B cell (primary cell): ENCODE measurements around the gene IFI44L. TPM values are rescaled to one million over a fixed set of nuclear protein-coding genes. Genes with fewer than 3 reads are reported as not detected.
A peak's percentile ranks its signal among the peaks of the same experiment; 100 is the strongest.

ENCODE experiments used
- ATAC-seq: fragments of 200-7000 bp; cut with Tn5 transposase; one replicate; pipeline ENCODE4 v1.10.0; 2021; ENCODE audit warnings: low read depth, mild to moderate bottlenecking, moderate number of reproducible peaks, moderate library complexity
- CTCF ChIA-PET: fragments of 350-600 bp; sonication (Branson Sonifier 250); formaldehyde crosslinking; loops from one replicate; lab custom pipeline; 2021; ENCODE audit warnings: antibody characterized with exemption, inconsistent platforms; lab: Charles Lee
- POLR2A ChIA-PET: fragments of 350-600 bp; sonication (Branson Sonifier 250); formaldehyde crosslinking; loops from one replicate; lab custom pipeline; 2021; ENCODE audit warnings: antibody characterized with exemption; lab: Charles Lee
- DNase-seq: peaks from one replicate; pipeline ENCODE4 v3.0.0; 2013
- H2AFZ ChIP-seq: 2 replicates; pipeline ENCODE4 v1.6.1; 2012; ENCODE audit warnings: mild to moderate bottlenecking, low read depth, low read length; ENCODE audit not compliant: insufficient read depth, poor library complexity, severe bottlenecking
- H3K27ac ChIP-seq, 2 donors: 1 replicate in 1 of 2; 2 replicates in 1 of 2; pipeline ENCODE4 v1.5.1; 2012 to 2013; ENCODE audit warnings: low read length in 2 of 2, mild to moderate bottlenecking in 2 of 2, moderate library complexity in 1 of 2
- H3K27me3 ChIP-seq, 4 experiments: fragments of 200-600 bp in 1 of 4; sonication (generic) in 1 of 4; replicated peaks in 1 of 4; 1 replicate in 2 of 4; 2 replicates in 2 of 4; pipeline versions ENCODE4 v1.6.1 to v1.7.0; 2013 to 2016; ENCODE audit warnings: low read length in 3 of 4, mild to moderate bottlenecking in 2 of 4, mixed read lengths in 1 of 4, moderate library complexity in 1 of 4; ENCODE audit not compliant: insufficient read depth in 4 of 4, control insufficient read depth in 3 of 4; ENCODE audit errors: control extremely low read depth in 1 of 4
- H3K36me3 ChIP-seq, 2 experiments: replicated peaks in 1 of 2; 1 replicate in 1 of 2; 2 replicates in 1 of 2; pipeline versions ENCODE4 v1.6.1 to v1.7.1; 2013; ENCODE audit warnings: low read length in 1 of 2; ENCODE audit not compliant: insufficient read depth in 2 of 2, control insufficient read depth in 1 of 2; ENCODE audit errors: control extremely low read depth in 1 of 2, extremely low read depth in 1 of 2
- H3K4me1 ChIP-seq, 2 donors: fragments of 200-600 bp in 1 of 2; sonication (generic) in 1 of 2; 1 replicate in 1 of 2; 2 replicates in 1 of 2; pipeline versions ENCODE4 v1.5.1 to v1.6.1; 2013 to 2017; ENCODE audit warnings: low read length in 2 of 2; ENCODE audit not compliant: control insufficient read depth in 2 of 2, insufficient read depth in 2 of 2
- H3K4me2 ChIP-seq: replicated peaks from 2 replicates; pipeline ENCODE3; 2012; ENCODE audit warnings: mild to moderate bottlenecking, low read depth, low read length; ENCODE audit not compliant: poor library complexity, severe bottlenecking
- H3K4me3 ChIP-seq, 5 experiments: fragments of 200-600 bp in 1 of 5; sonication (generic) in 1 of 5; 1 replicate in 3 of 5; 2 replicates in 2 of 5; pipeline versions ENCODE4 v1.5.1 to v1.7.0; 2011 to 2016; ENCODE audit warnings: low read length in 4 of 5, mild to moderate bottlenecking in 4 of 5, low read depth in 2 of 5, control low read depth in 1 of 5, moderate library complexity in 1 of 5; ENCODE audit not compliant: insufficient read depth in 1 of 5; ENCODE audit errors: control extremely low read depth in 1 of 5, extremely low read depth in 1 of 5
- H3K79me2 ChIP-seq: fragments of 200-600 bp; sonication (generic); one replicate; pipeline ENCODE4 v1.6.0; 2016; ENCODE audit warnings: low read length; ENCODE audit not compliant: control insufficient read depth, insufficient read depth
- H3K9ac ChIP-seq: fragments of 200-600 bp; sonication (generic); 2 replicates; pipeline ENCODE4 v1.6.1; 2017; ENCODE audit warnings: mild to moderate bottlenecking, low read length, moderate library complexity
- H3K9me3 ChIP-seq, 3 donors: one replicate each; pipeline versions ENCODE4 v1.6.1 to v1.7.1; 2013; ENCODE audit warnings: low read length in 2 of 3; ENCODE audit not compliant: control insufficient read depth in 2 of 3, insufficient read depth in 1 of 3; ENCODE audit errors: control extremely low read depth in 1 of 3
- H4K20me1 ChIP-seq: 2 replicates; pipeline ENCODE4 v1.6.0; 2012; ENCODE audit warnings: mild to moderate bottlenecking, low read length; ENCODE audit not compliant: insufficient read depth, control insufficient read depth, poor library complexity, severe bottlenecking
- H3K27ac Mint-ChIP-seq: one replicate; pipeline ENCODE4 v1.8.0; 2021; ENCODE audit warnings: mixed read lengths
- H3K27me3 Mint-ChIP-seq: one replicate; pipeline ENCODE4 v1.8.0; 2021; ENCODE audit warnings: mixed read lengths
- H3K4me1 Mint-ChIP-seq: one replicate; pipeline ENCODE4 v1.8.0; 2021; ENCODE audit warnings: mixed read lengths
- H3K4me3 Mint-ChIP-seq: one replicate; pipeline ENCODE4 v1.8.0; 2021; ENCODE audit warnings: mixed read lengths
- H3K9me3 Mint-ChIP-seq: one replicate; pipeline ENCODE4 v1.8.0; 2022; ENCODE audit warnings: mixed read lengths; ENCODE audit not compliant: insufficient read depth
- EZH2 ChIP-seq: IDR thresholded peaks from 2 replicates; pipeline ENCODE4 v1.6.1; 2012; ENCODE audit warnings: borderline replicate concordance, low read depth, mild to moderate bottlenecking, moderate library complexity, low read length; ENCODE audit not compliant: insufficient read depth, poor library complexity, severe bottlenecking
- WGBS: methylation state at CpG from one replicate; pipeline ENCODE4 v1.1.5; 2013; ENCODE audit warnings: missing lambda C conversion rate; ENCODE audit not compliant: insufficient coverage; 5-methylcytosine and 5-hydroxymethylcytosine counted together
- intact Hi-C: fragments of 100-400 bp; cut with micrococcal nuclease; formaldehyde crosslinking; loops from one replicate; pipeline ENCODE4 v1.10.0; 2022
- polyA plus RNA-seq: library from polyadenylated mRNA; depleted of rRNA; stranded (reverse); fragments of >200 nt; gene quantifications from 2 replicates; pipeline ENCODE4 v1.2.3, GENCODE V29; 2012
- total RNA-seq, 2 donors: library from RNA; stranded (reverse); fragments of 120-200 nt in 1 of 2; gene quantifications; 1 replicate in 1 of 2; 2 replicates in 1 of 2; pipeline versions ENCODE4 v1.2.3 to v1.2.4, GENCODE V29; 2013 to 2022
- TF ChIP-seq, protein P1 (sequence below): fragments of 200-600 bp; IDR thresholded peaks from one replicate; pipeline ENCODE4 v1.8.0; 2022; ENCODE audit warnings: antibody characterized with exemption, mild to moderate bottlenecking

The IFI44L gene
- total and polyA plus RNA-seq, 2 donors (not counting 1 experiment from before 2014, with no cell fraction given): 3.7 to 4.8 TPM

DNA sequence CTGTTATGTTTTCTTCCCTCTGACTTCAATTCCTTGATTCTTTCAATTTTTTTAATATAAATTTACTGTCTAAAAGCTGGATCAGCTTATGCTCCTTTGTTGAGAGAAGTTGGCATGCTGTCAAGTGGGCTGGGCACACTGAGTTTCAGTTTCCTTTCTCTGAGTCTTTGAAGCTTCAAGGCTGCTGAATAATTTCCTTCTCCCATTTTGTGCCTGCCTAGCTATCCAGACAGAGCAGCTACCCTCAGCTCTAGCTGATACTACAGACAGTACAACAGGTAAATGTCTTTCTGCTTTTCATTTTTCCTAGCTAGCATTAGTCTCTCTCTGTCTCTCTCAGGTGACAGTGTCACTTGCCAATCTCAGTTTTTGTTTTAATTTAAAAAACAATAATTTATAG lies 29.4 kb downstream of the IFI44L start, which contains the start of gene IFI44:
TSS of gene IFI44 (plus strand) at position 204 of the 400 bp plus-strand sequence. CDS start 365 bp downstream, outside the sequence.
- Mint-ChIP-seq H3K9me3 (peaks cover 10% of the 10 kb centered on the region), H3K4me1 (peaks cover 25% of the 10 kb centered on the region), H3K27ac (no peak within 1 kb of the TSS), H3K27me3 (no peaks in the 10 kb centered on the region), H3K4me3 (peak within 1 kb of the TSS; percentile 72)
- H3K79me2 ChIP-seq: peaks cover 12% of the 10 kb centered on the region
- intact Hi-C loops: loop anchor here (5.0 kb wide), 1 partner anchor 32 kb away; no protein-coding TSS in a partner anchor
- DNase-seq (peak; percentile 61), ATAC-seq (peak; percentile 74)
- H3K9me3 ChIP-seq: peaks cover 1 to 9% (median 7%) of the 10 kb centered on the region in 3 donors
- ChIA-PET CTCF (interaction anchor here (1.1 to 1.6 kb wide), 3 partner anchors 20 to 32 kb away, joined by 3 to 4 read pairs (median 4); partner anchors contain the start of gene IFI44L), POLR2A (no interaction called here)
- TF ChIP-seq EZH2: no peak
- TF ChIP-seq, protein P1, sequence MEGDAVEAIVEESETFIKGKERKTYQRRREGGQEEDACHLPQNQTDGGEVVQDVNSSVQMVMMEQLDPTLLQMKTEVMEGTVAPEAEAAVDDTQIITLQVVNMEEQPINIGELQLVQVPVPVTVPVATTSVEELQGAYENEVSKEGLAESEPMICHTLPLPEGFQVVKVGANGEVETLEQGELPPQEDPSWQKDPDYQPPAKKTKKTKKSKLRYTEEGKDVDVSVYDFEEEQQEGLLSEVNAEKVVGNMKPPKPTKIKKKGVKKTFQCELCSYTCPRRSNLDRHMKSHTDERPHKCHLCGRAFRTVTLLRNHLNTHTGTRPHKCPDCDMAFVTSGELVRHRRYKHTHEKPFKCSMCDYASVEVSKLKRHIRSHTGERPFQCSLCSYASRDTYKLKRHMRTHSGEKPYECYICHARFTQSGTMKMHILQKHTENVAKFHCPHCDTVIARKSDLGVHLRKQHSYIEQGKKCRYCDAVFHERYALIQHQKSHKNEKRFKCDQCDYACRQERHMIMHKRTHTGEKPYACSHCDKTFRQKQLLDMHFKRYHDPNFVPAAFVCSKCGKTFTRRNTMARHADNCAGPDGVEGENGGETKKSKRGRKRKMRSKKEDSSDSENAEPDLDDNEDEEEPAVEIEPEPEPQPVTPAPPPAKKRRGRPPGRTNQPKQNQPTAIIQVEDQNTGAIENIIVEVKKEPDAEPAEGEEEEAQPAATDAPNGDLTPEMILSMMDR: no peak
- peak within 1 kb of the TSS; percentile 59 for H3K4me2 ChIP-seq
- H4K20me1 ChIP-seq: no peaks in the 10 kb centered on the region
- H3K9ac ChIP-seq: peak within 1 kb of the TSS; percentile 45
- H3K4me3 ChIP-seq: peak within 1 kb of the TSS in 4 of 5 experiments; percentile 28 to 58 (median 52)
- peak within 1 kb of the TSS in 1 of 2 donors; percentile 51 for H3K27ac ChIP-seq
- peaks cover 8 to 18% of the 10 kb centered on the region in 2 donors for H3K4me1 ChIP-seq
- H2AFZ ChIP-seq: peak within 1 kb of the TSS; percentile 75
- H3K36me3 ChIP-seq: no peaks in the 10 kb centered on the region
- no peaks in the 10 kb centered on the region for H3K27me3 ChIP-seq

DNA sequence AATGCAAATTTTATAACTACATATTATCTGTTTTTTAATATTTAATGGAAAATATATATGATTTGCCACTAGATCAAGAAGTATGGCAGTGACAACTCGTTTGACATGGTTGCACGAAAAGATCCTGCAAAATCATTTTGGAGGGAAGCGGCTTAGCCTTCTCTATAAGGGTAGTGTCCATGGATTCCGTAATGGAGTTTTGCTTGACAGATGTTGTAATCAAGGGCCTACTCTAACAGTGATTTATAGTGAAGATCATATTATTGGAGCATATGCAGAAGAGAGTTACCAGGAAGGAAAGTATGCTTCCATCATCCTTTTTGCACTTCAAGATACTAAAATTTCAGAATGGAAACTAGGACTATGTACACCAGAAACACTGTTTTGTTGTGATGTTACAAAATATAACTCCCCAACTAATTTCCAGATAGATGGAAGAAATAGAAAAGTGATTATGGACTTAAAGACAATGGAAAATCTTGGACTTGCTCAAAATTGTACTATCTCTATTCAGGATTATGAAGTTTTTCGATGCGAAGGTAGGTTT lies 29.9 kb downstream of the IFI44L start:
- no peak for TF ChIP-seq EZH2
- TF ChIP-seq, protein P1: no peak
- POLR2A ChIA-PET: no interaction called here
- H3K36me3 ChIP-seq: no peaks in the 10 kb centered on the region

More for the DNA sequence above, 29.9 kb downstream of the IFI44L start:
- intact Hi-C loops: loop anchor here (5.0 kb wide), 1 partner anchor 33 kb away; no protein-coding TSS in a partner anchor
- Histone ChIP-seq H4K20me1 (no peaks in the 10 kb centered on the region), H3K9me3 (peaks cover 1 to 9% (median 7%) of the 10 kb centered on the region in 3 donors), H3K27ac (no peak overlapping the region), H3K4me3 (peak overlapping the region in 4 of 5 experiments; percentile 28 to 58 (median 52)), H3K79me2 (peaks cover 12% of the 10 kb centered on the region), H3K4me2 (peak overlapping the region; percentile 59), H3K9ac (peak overlapping the region; percentile 45), H3K4me1 (peaks cover 8 to 18% of the 10 kb centered on the region in 2 donors), H2AFZ (peak overlapping the region; percentile 75), H3K27me3 (no peaks in the 10 kb centered on the region)
- H3K27ac Mint-ChIP-seq: no peak overlapping the region
- 0% methylated on average over 1 of the region's 6 CpGs for WGBS
- CTCF ChIA-PET: interaction anchor here (1.1 to 1.6 kb wide), 3 partner anchors 21 to 33 kb away, joined by 3 to 4 read pairs (median 4); partner anchors contain the start of gene IFI44L
- peak overlapping the region; percentile 61 for H3K4me3 Mint-ChIP-seq
- H3K4me1 Mint-ChIP-seq: peaks cover 25% of the 10 kb centered on the region
- H3K27me3 Mint-ChIP-seq: no peaks in the 10 kb centered on the region
- no peak for ATAC-seq
- peaks cover 10% of the 10 kb centered on the region for H3K9me3 Mint-ChIP-seq
- DNase-seq: no peak
